Measurements from ENCODE around the gene BCL7A. TPM values are rescaled to one million over a fixed set of nuclear protein-coding genes. Genes with fewer than 3 reads are reported as not detected.

Gene BCL7A
- total RNA-seq, 2 experiments from 2014 or later: 2.8 to 2.9 TPM

- DNase-seq: no peak
- H3K36me3 Mint-ChIP-seq: peaks cover 11% of the 10 kb centered on the region
- CTCF ChIA-PET: interaction anchor here (1.0 to 2.0 kb wide), 3 partner anchors 31 to 45 kb away, joined by 3 to 9 read pairs (median 3); no protein-coding TSS in a partner anchor
- ATAC-seq: no peak
- H3K4me3 Mint-ChIP-seq: no peak overlapping the region
- peaks cover 63% of the 10 kb centered on the region for H3K4me1 Mint-ChIP-seq
- peak overlapping the region; percentile 54 for H3K27ac Mint-ChIP-seq
- no peaks in the 10 kb centered on the region for H3K9me3 Mint-ChIP-seq (ENCODE audit: low read depth)
- H3K27me3 Mint-ChIP-seq: no peaks in the 10 kb centered on the region
Measured at GRCh38 chr12:122085591-122085990, 63.9 kb downstream of the BCL7A start.

DNA sequence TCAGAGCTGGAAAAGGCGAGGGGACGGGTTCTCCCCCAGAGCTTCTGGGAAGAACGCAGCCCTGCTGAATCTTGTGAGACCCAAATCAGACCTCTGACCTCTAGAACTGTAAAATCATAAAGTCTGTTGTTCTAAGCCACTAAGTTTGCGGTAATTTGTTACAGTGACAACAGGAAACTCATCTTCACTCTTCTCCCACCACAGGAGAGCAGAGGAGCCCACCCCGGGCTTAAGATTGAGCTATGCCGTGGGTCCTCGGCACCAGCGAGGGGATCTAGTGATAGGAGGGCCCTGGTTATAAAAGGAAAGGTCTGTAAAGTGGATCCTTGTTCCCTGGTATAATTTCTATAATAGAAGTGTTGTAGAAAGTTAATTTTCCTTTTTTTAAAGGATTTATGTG lies 64.4 kb downstream of the BCL7A start:
- DNase-seq (no peak), ATAC-seq (no peak)
- peaks cover 62% of the 10 kb centered on the region for H3K4me1 Mint-ChIP-seq
- H3K36me3 Mint-ChIP-seq: peaks cover 12% of the 10 kb centered on the region
- no peak overlapping the region for H3K4me3 Mint-ChIP-seq
- H3K27me3 Mint-ChIP-seq: no peaks in the 10 kb centered on the region
- CTCF ChIA-PET: interaction anchor here (1.0 to 2.0 kb wide), 4 partner anchors 14 to 45 kb away, joined by 3 to 9 read pairs (median 4); no protein-coding TSS in a partner anchor
- H3K27ac Mint-ChIP-seq: peak overlapping the region; percentile 33
- H3K9me3 Mint-ChIP-seq (ENCODE audit: low read depth): no peaks in the 10 kb centered on the region

- Mint-ChIP-seq H3K4me3 (no peak overlapping the region), H3K9me3 (ENCODE audit: low read depth) (no peaks in the 10 kb centered on the region), H3K4me1 (peaks cover 59% of the 10 kb centered on the region), H3K27me3 (no peaks in the 10 kb centered on the region), H3K27ac (no peak overlapping the region), H3K36me3 (peaks cover 16% of the 10 kb centered on the region)
- no peak for DNase-seq
- ATAC-seq: no peak
- CTCF ChIA-PET: interaction anchor here (1.0 to 2.4 kb wide), 5 partner anchors 13 to 36 kb away, joined by 3 to 9 read pairs (median 4); no protein-coding TSS in a partner anchor
Measured at GRCh38 chr12:122086641-122087285, 65.1 kb downstream of the BCL7A start.

DNA sequence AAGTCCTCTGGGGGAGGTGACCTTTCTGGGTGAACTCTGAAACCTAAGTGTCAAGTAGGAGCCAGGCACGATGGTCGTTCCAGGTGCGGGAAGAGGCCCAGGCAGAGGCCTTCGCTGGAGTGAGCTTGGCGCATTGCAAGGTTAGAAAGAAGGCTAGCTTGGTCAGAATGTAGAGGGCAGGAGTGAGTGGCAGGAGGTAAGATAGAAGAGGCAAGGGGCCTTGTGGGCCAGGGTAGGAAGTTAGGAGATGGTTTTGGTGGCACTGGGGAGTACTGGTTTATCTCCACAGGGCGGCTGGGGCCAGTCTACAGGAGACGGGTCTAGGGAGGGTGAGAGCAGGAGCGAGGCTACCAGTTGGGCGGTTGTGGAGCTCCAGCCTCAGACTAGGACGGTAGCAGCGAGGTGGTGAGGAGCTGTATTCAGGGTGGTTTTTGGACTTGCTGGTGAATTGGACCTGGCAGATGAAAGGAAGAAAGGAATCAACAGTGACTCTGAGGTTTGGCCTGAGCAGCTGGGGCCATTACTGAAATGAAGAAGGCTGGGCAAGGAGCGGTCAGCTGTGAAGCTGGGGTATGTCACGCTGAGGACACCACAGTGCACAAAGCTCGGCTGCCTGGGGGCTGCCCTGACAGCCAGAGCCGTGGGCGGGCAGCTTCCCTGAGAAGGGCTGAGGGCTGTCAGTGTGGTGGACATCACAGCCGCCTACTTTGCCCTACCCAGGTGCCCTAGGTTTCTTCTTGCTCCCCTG lies 65.9 kb downstream of the BCL7A start:
- no peaks in the 10 kb centered on the region for H3K9me3 Mint-ChIP-seq (ENCODE audit: low read depth)
- H3K27me3 Mint-ChIP-seq: no peaks in the 10 kb centered on the region
- no peak overlapping the region for H3K27ac Mint-ChIP-seq
- DNase-seq (no peak), ATAC-seq (no peak)
- peaks cover 51% of the 10 kb centered on the region for H3K4me1 Mint-ChIP-seq
- H3K36me3 Mint-ChIP-seq: peaks cover 16% of the 10 kb centered on the region
- CTCF ChIA-PET: interaction anchor here (1.7 to 2.4 kb wide), 3 partner anchors 20 to 35 kb away, joined by 3 to 9 read pairs (median 9); no protein-coding TSS in a partner anchor
- no peak overlapping the region for H3K4me3 Mint-ChIP-seq

- no peak for ATAC-seq
- no peak for DNase-seq
- H3K27ac Mint-ChIP-seq: no peak overlapping the region
- CTCF ChIA-PET: interaction anchor here (1.5 to 2.4 kb wide), 4 partner anchors 10 to 35 kb away, joined by 3 to 9 read pairs (median 6); partner anchors contain the start of gene MLXIP
- no peaks in the 10 kb centered on the region for H3K27me3 Mint-ChIP-seq
- H3K4me1 Mint-ChIP-seq: peaks cover 45% of the 10 kb centered on the region
- H3K4me3 Mint-ChIP-seq: no peak overlapping the region
- H3K9me3 Mint-ChIP-seq (ENCODE audit: low read depth): no peaks in the 10 kb centered on the region
- peaks cover 16% of the 10 kb centered on the region for H3K36me3 Mint-ChIP-seq
Measured at GRCh38 chr12:122088179-122088810, 66.6 kb downstream of the BCL7A start.

DNA sequence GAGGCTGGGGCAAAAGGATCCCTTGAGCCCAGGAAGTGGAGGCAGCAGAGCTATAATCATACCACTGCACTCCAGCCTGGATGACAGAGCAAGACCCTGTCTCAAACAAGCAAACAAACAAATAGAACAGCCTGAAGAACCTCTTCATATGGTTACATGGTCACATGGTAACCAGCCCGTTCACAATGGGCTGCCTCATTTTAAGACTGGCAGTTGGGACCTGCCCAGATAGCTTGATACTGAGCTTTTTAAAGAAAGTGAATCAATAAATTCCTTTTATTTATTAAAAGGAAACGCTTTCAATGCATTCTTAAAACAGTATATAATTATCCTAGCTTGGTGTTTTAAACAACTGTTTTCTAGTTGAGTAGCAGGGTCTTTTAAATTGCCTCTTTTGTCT lies 67.4 kb downstream of the BCL7A start:
- DNase-seq (no peak), ATAC-seq (no peak)
- H3K27ac Mint-ChIP-seq: no peak overlapping the region
- H3K4me1 Mint-ChIP-seq: peaks cover 38% of the 10 kb centered on the region
- CTCF ChIA-PET: interaction anchor here (0.7 to 2.4 kb wide), 6 partner anchors 9 to 35 kb away, joined by 3 to 9 read pairs (median 4); partner anchors contain the start of gene MLXIP
- peaks cover 12% of the 10 kb centered on the region for H3K36me3 Mint-ChIP-seq
- H3K9me3 Mint-ChIP-seq (ENCODE audit: low read depth): no peaks in the 10 kb centered on the region
- H3K4me3 Mint-ChIP-seq: no peak overlapping the region
- no peaks in the 10 kb centered on the region for H3K27me3 Mint-ChIP-seq

- no peak overlapping the region for H3K4me3 Mint-ChIP-seq
- DNase-seq: no peak
- peaks cover 26% of the 10 kb centered on the region for H3K4me1 Mint-ChIP-seq
- no peaks in the 10 kb centered on the region for H3K9me3 Mint-ChIP-seq (ENCODE audit: low read depth)
- H3K27me3 Mint-ChIP-seq: no peaks in the 10 kb centered on the region
- CTCF ChIA-PET: interaction anchor here (1.0 to 2.4 kb wide), 2 partner anchors 10 to 32 kb away, joined by 3 to 6 read pairs; no protein-coding TSS in a partner anchor
- no peak for ATAC-seq
- no peak overlapping the region for H3K27ac Mint-ChIP-seq
- H3K36me3 Mint-ChIP-seq: peaks cover 10% of the 10 kb centered on the region
Measured at GRCh38 chr12:122090759-122091515, 69.3 kb downstream of the BCL7A start.

DNA sequence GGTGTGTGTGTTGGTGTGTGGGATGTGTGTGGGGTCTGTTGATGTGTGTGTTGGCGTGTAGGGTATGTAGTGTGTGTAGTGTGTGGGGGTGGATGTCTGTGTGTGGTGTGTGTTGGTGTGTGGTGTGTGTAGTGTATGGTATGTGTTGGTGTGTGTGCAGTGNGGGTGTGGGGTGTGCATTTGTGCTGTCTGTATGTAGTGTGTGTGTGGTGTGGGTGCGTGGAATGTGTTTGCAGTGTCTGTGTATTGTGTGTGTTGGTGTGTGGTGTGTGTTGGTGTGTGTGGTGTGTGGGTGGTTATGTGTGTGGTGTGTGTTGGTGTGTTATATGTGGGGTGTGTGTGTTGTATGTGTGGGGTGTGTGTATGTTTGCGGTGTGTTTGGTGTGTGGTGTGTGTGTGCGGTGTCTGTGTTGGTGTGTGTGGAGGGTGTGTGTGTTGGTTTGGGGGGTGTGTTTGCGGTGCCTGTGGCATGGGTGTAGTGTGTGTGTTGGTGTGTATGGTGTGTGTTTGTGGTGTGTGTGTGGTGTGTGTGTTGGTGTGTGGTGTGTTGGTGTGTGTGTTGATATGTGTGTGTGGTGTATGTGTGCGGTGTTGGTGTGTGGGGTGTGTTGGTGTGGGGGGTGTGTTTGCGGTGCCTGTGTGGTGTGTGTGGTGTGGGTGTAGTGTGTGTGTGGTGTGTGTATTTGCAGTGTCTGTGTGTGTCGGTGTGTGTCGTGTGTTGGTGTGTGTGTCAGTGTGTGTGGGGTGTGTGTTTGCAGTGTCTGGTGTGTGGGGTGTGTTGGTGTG lies 71.6 kb downstream of the BCL7A start:
- CTCF ChIA-PET: no interaction called here
- Mint-ChIP-seq H3K27me3 (no peaks in the 10 kb centered on the region), H3K9me3 (ENCODE audit: low read depth) (no peaks in the 10 kb centered on the region), H3K4me3 (no peak overlapping the region), H3K36me3 (peaks cover 7% of the 10 kb centered on the region), H3K4me1 (peaks cover 18% of the 10 kb centered on the region), H3K27ac (no peak overlapping the region)
- no peak for ATAC-seq
- no peak for DNase-seq

DNA sequence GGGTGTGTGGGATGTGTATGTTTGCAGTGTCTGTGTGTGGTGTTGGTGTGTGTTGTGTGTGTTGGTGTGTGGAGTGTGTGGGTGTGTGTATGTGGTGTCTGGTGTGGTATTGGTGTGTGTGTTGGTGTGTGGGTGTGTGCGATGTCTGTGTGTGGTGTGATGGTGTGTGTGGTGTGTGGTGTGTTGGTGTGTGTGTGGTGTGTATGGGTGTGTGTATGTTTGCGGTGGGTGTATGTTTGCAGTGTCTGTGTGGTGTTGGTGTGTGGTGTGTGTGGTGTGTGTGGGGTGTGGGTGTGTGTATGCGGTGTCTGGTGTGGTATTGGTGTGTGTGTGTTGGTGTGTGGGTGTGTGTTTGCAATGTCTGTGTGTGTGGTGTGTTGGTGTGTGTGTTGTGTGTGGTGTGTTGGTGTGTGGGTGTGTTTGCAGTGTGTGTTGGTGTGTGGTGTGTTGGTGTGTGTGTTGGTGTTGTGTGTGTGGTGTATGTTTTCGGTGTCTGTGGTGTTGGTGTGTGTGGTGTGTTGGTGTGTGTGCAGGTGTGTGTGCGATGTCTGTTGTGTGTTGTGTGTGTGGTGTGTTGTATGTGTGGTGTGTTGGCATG lies 72.6 kb downstream of the BCL7A start:
- H3K36me3 Mint-ChIP-seq: peaks cover 7% of the 10 kb centered on the region
- ATAC-seq: no peak

GRCh38 chr12:122094735-122095631 lies 73.3 kb downstream of the BCL7A start:
- Mint-ChIP-seq H3K36me3 (peaks cover 7% of the 10 kb centered on the region), H3K4me3 (no peak overlapping the region), H3K27ac (no peak overlapping the region), H3K4me1 (peaks cover 30% of the 10 kb centered on the region), H3K9me3 (ENCODE audit: low read depth) (no peaks in the 10 kb centered on the region), H3K27me3 (no peaks in the 10 kb centered on the region)
- peak; percentile 38 for ATAC-seq
- CTCF ChIA-PET: interaction anchor here (0.8 to 2.2 kb wide), 4 partner anchors 13 to 40 kb away, joined by 3 to 9 read pairs (median 4); partner anchors contain the start of gene MLXIP
- no peak for DNase-seq

More for the DNA sequence above, 72.6 kb downstream of the BCL7A start:
- DNase-seq: no peak
- CTCF ChIA-PET: no interaction called here
- Mint-ChIP-seq H3K27me3 (no peaks in the 10 kb centered on the region), H3K27ac (no peak overlapping the region), H3K4me3 (no peak overlapping the region), H3K4me1 (peaks cover 26% of the 10 kb centered on the region), H3K9me3 (ENCODE audit: low read depth) (no peaks in the 10 kb centered on the region)

- DNase-seq: no peak
- ATAC-seq: no peak
- CTCF ChIA-PET: interaction anchor here (1.3 to 2.9 kb wide), 3 partner anchors 18 to 41 kb away, joined by 4 to 11 read pairs (median 9); partner anchors contain the start of gene MLXIP
- Mint-ChIP-seq H3K27me3 (no peaks in the 10 kb centered on the region), H3K4me3 (no peak overlapping the region), H3K27ac (no peak overlapping the region), H3K36me3 (peaks cover 4% of the 10 kb centered on the region), H3K9me3 (ENCODE audit: low read depth) (no peaks in the 10 kb centered on the region), H3K4me1 (peaks cover 35% of the 10 kb centered on the region)
Measured at GRCh38 chr12:122096014-122096413, 74.3 kb downstream of the BCL7A start.
